Calu3 (cell line): ENCODE measurements around the gene KRTAP4-12. TPM values are rescaled to one million over a fixed set of nuclear protein-coding genes. Genes with fewer than 3 reads are reported as not detected.
"Not testable (repeated sequence)": the region's sequence is repeated elsewhere in the genome, so short reads cannot be mapped to it uniquely, and the experiment has no call there.

Source experiments
- BruUV-seq: library from RNA; stranded (reverse); fragments of 400-500 nt; replicated peaks from 2 replicates; lab custom pipeline; 2021; lab: Mats Ljungman, UMichigan
- CTCF ChIA-PET: fragments of 300-600 bp; sonication (Branson Sonifier 250); formaldehyde crosslinking; loops from one replicate; lab custom pipeline; 2022; ENCODE audit warnings: antibody characterized with exemption; lab: Charles Lee
- DNase-seq: peaks from one replicate; pipeline ENCODE4 v3.0.0; 2022
- H3K27ac Mint-ChIP-seq: one replicate; pipeline ENCODE4 v1.8.0; 2022; ENCODE audit warnings: mixed read lengths; ENCODE audit not compliant: unreplicated experiment
- H3K27me3 Mint-ChIP-seq: one replicate; pipeline ENCODE4 v1.8.0; 2022; ENCODE audit warnings: mixed read lengths; ENCODE audit not compliant: unreplicated experiment
- H3K36me3 Mint-ChIP-seq: one replicate; pipeline ENCODE4 v1.8.0; 2022; ENCODE audit warnings: mild to moderate bottlenecking, moderate library complexity, mixed read lengths; ENCODE audit not compliant: insufficient read depth, unreplicated experiment
- H3K4me1 Mint-ChIP-seq: one replicate; pipeline ENCODE4 v1.8.0; 2022; ENCODE audit warnings: mild to moderate bottlenecking, low read depth, mixed read lengths; ENCODE audit not compliant: unreplicated experiment
- H3K4me3 Mint-ChIP-seq: one replicate; pipeline ENCODE4 v1.8.0; 2022; ENCODE audit warnings: mild to moderate bottlenecking, low read depth, moderate library complexity, mixed read lengths; ENCODE audit not compliant: unreplicated experiment
- H3K9me3 Mint-ChIP-seq: one replicate; pipeline ENCODE4 v1.8.0; 2022; ENCODE audit warnings: low read depth, mixed read lengths; ENCODE audit not compliant: unreplicated experiment
- intact Hi-C: fragments of 100-400 bp; cut with micrococcal nuclease; formaldehyde crosslinking; loops from one replicate; pipeline ENCODE4 v1.10.0; 2022; ENCODE audit not compliant: unreplicated experiment
- total RNA-seq: library from RNA; stranded (reverse); gene quantifications from 2 replicates; pipeline ENCODE4 v1.2.3, GENCODE V29; 2022
- TF ChIP-seq, protein P1 (sequence below): fragments of 200-600 bp; IDR thresholded peaks from one replicate; pipeline ENCODE4 v1.8.0; 2022; ENCODE audit warnings: antibody characterized with exemption; ENCODE audit not compliant: unreplicated experiment

Gene KRTAP4-12
- total RNA-seq, 1 experiment from 2014 or later: not detected

- no peak for DNase-seq
- BruUV-seq: no TSS peak
- Mint-ChIP-seq H3K27ac (no peak overlapping the region), H3K36me3 (no peaks in the 10 kb centered on the region), H3K27me3 (no peaks in the 10 kb centered on the region), H3K4me3 (no peak overlapping the region), H3K4me1 (peaks cover 18% of the 10 kb centered on the region), H3K9me3 (peaks cover 6% of the 10 kb centered on the region)
- CTCF ChIA-PET: no interaction called here
- TF ChIP-seq, protein P1, sequence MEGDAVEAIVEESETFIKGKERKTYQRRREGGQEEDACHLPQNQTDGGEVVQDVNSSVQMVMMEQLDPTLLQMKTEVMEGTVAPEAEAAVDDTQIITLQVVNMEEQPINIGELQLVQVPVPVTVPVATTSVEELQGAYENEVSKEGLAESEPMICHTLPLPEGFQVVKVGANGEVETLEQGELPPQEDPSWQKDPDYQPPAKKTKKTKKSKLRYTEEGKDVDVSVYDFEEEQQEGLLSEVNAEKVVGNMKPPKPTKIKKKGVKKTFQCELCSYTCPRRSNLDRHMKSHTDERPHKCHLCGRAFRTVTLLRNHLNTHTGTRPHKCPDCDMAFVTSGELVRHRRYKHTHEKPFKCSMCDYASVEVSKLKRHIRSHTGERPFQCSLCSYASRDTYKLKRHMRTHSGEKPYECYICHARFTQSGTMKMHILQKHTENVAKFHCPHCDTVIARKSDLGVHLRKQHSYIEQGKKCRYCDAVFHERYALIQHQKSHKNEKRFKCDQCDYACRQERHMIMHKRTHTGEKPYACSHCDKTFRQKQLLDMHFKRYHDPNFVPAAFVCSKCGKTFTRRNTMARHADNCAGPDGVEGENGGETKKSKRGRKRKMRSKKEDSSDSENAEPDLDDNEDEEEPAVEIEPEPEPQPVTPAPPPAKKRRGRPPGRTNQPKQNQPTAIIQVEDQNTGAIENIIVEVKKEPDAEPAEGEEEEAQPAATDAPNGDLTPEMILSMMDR: no peak
- intact Hi-C loops: no loop called here
These were observed 2.2 kb downstream of the KRTAP4-12 start for GRCh38 chr17:41121742-41122141.

GRCh38 chr17:41119696-41120690, 4.0 kb downstream of the KRTAP4-12 start:
- DNase-seq, H3K9me3 Mint-ChIP-seq, H3K4me3 Mint-ChIP-seq, CTCF ChIA-PET, H3K27ac Mint-ChIP-seq, H3K27me3 Mint-ChIP-seq, BruUV-seq, intact Hi-C loops, H3K36me3 Mint-ChIP-seq: not testable (repeated sequence)
- peaks cover 29% of the 10 kb centered on the region for H3K4me1 Mint-ChIP-seq

- Mint-ChIP-seq H3K4me3 (no peak overlapping the region), H3K27me3 (no peaks in the 10 kb centered on the region), H3K9me3 (peaks cover 3% of the 10 kb centered on the region), H3K4me1 (peaks cover 32% of the 10 kb centered on the region), H3K36me3 (no peaks in the 10 kb centered on the region), H3K27ac (no peak overlapping the region)
- TF ChIP-seq, protein P1: no peak
- BruUV-seq: no TSS peak
- intact Hi-C loops: no loop called here
- CTCF ChIA-PET: no interaction called here
- no peak for DNase-seq
These were observed 5.3 kb downstream of the KRTAP4-12 start for GRCh38 chr17:41118721-41119120.

GRCh38 chr17:41117846-41118386, 6.1 kb downstream of the KRTAP4-12 start, which contains the start of gene KRTAP4-11:
Gene KRTAP4-11, minus strand, starts transcription at chr17:41118373. Its CDS starts 58 bp downstream, at chr17:41118315.
- DNase-seq, H3K27ac Mint-ChIP-seq, intact Hi-C loops, H3K9me3 Mint-ChIP-seq, H3K4me3 Mint-ChIP-seq, H3K27me3 Mint-ChIP-seq, BruUV-seq, CTCF ChIA-PET, H3K36me3 Mint-ChIP-seq: not testable (repeated sequence)
- peaks cover 25% of the 10 kb centered on the region for H3K4me1 Mint-ChIP-seq

GRCh38 chr17:41116297-41116696, 7.7 kb downstream of the KRTAP4-12 start:
- Mint-ChIP-seq H3K36me3 (no peaks in the 10 kb centered on the region), H3K27me3 (no peaks in the 10 kb centered on the region), H3K4me1 (peaks cover 22% of the 10 kb centered on the region), H3K9me3 (peaks cover 1% of the 10 kb centered on the region), H3K4me3 (no peak overlapping the region), H3K27ac (no peak overlapping the region)
- intact Hi-C loops: no loop called here
- no peak for DNase-seq
- TF ChIP-seq, protein P1: no peak
- CTCF ChIA-PET: interaction anchor here (0.6 kb wide), 1 partner anchor 316 kb away, joined by 10 read pairs; no protein-coding TSS in a partner anchor
- no TSS peak for BruUV-seq
